A172 (cell line): ENCODE results near the gene FKBP2. TPM values are rescaled to one million over a fixed set of nuclear protein-coding genes. Genes with fewer than 3 reads are reported as not detected.
A peak's percentile ranks its signal among the peaks of the same experiment; 100 is the strongest.

Experiments
- DNase-seq: peaks from one replicate; pipeline ENCODE4 v3.0.0-alpha.2; 2015; ENCODE audit warnings: low spot score
- total RNA-seq: library from RNA; depleted of rRNA; stranded (reverse); fragments of >200 nt; shearing (Covaris generic); gene quantifications from 2 replicates; pipeline ENCODE4 v1.2.3, GENCODE V29; 2014; rRNA removed

Gene FKBP2
- total RNA-seq = 40.5 and 55.9 TPM in 2 replicates

GRCh38 chr11:64240435-64241240 is at the start of gene FKBP2:
FKBP2 (plus strand) TSS chr11:64241095; CDS start chr11:64242388, 1,293 bp downstream.
- peak; percentile 89 for DNase-seq

- DNase-seq = no peak
Measured at GRCh38 chr11:64192434-64192833, 48.5 kb upstream of the FKBP2 start.

- no peak for DNase-seq
Measured at GRCh38 chr11:64196626-64197025, 44.3 kb upstream of the FKBP2 start.

- DNase-seq = no peak
Measured at GRCh38 chr11:64198511-64198910, 42.4 kb upstream of the FKBP2 start.

GRCh38 chr11:64201543-64201942 is 39.4 kb upstream of the FKBP2 start:
- no peak for DNase-seq

- no peak for DNase-seq
Measured at GRCh38 chr11:64202992-64203391, 37.9 kb upstream of the FKBP2 start.

GRCh38 chr11:64203421-64204079 is 37.3 kb upstream of the FKBP2 start:
- no peak for DNase-seq

- no peak for DNase-seq
Measured at GRCh38 chr11:64204080-64204440, 36.8 kb upstream of the FKBP2 start.

GRCh38 chr11:64204464-64204989 is 36.4 kb upstream of the FKBP2 start:
- peak; percentile 94 for DNase-seq

- DNase-seq = peak; percentile 30
Measured at GRCh38 chr11:64206457-64207255, 34.2 kb upstream of the FKBP2 start, which contains the start of gene FERMT3. FERMT3 (plus strand) TSS chr11:64206721; CDS start chr11:64207365, 644 bp downstream.

- DNase-seq = peak; percentile 94
Measured at GRCh38 chr11:64207256-64208085, 33.4 kb upstream of the FKBP2 start.

GRCh38 chr11:64208086-64208795 is 32.7 kb upstream of the FKBP2 start:
- DNase-seq = no peak

GRCh38 chr11:64208796-64209562 is 31.9 kb upstream of the FKBP2 start:
- DNase-seq = no peak

GRCh38 chr11:64209563-64209843 is 31.4 kb upstream of the FKBP2 start:
- DNase-seq = no peak

- DNase-seq = no peak
Measured at GRCh38 chr11:64210301-64211020, 30.4 kb upstream of the FKBP2 start.

GRCh38 chr11:64211181-64211872 is 29.6 kb upstream of the FKBP2 start:
- DNase-seq = no peak

- DNase-seq = no peak
Measured at GRCh38 chr11:64216879-64217278, 24.0 kb upstream of the FKBP2 start.

GRCh38 chr11:64218628-64219353 is 22.1 kb upstream of the FKBP2 start:
- DNase-seq = no peak
